Small intestine (tissue), 7 donors: ENCODE results near the gene TMEM150A. TPM values are rescaled to one million over a fixed set of nuclear protein-coding genes. Genes with fewer than 3 reads are reported as not detected.
"Not testable (repeated sequence)": the region's sequence is repeated elsewhere in the genome, so short reads cannot be mapped to it uniquely, and the experiment has no call there.

Source experiments
- DNase-seq, 2 donors: peaks; one replicate each; pipeline versions ENCODE4 v3.0.0 to v3.0.0-alpha.2; 2013
- FAIRE-seq: peaks from 2 replicates; lab custom pipeline; 2012; peaks lifted over from hg19 to GRCh38; lab: Jason Lieb, UNC
- H3K27ac ChIP-seq, 3 donors: one replicate each; pipeline ENCODE4 v1.5.1; 2013; ENCODE audit warnings: low read length in 2 of 3, mild to moderate bottlenecking in 2 of 3, control low read depth in 1 of 3, inconsistent platforms in 1 of 3, low read depth in 1 of 3, moderate library complexity in 1 of 3
- H3K27me3 ChIP-seq, 3 donors: one replicate each; pipeline ENCODE4 v1.6.1; 2013; ENCODE audit warnings: low read length in 3 of 3, inconsistent platforms in 1 of 3; ENCODE audit not compliant: control insufficient read depth in 3 of 3, insufficient read depth in 3 of 3
- H3K36me3 ChIP-seq, 3 donors: one replicate each; pipeline ENCODE4 v1.6.1; 2013; ENCODE audit warnings: low read length in 3 of 3, inconsistent platforms in 1 of 3, low read depth in 1 of 3, mild to moderate bottlenecking in 1 of 3, moderate library complexity in 1 of 3; ENCODE audit not compliant: control insufficient read depth in 3 of 3, insufficient read depth in 2 of 3
- H3K4me1 ChIP-seq, 3 donors: one replicate each; pipeline ENCODE4 v1.6.1; 2013; ENCODE audit warnings: low read length in 2 of 3, inconsistent platforms in 1 of 3, low read depth in 1 of 3, mild to moderate bottlenecking in 1 of 3, moderate library complexity in 1 of 3; ENCODE audit not compliant: control insufficient read depth in 3 of 3, insufficient read depth in 2 of 3
- H3K4me3 ChIP-seq, 3 donors: one replicate each; pipeline ENCODE4 v1.5.1; 2013; ENCODE audit warnings: low read length in 3 of 3, control low read depth in 1 of 3, inconsistent platforms in 1 of 3, low read depth in 1 of 3, mild to moderate bottlenecking in 1 of 3, moderate library complexity in 1 of 3
- H3K9me3 ChIP-seq, 2 donors: one replicate each; pipeline ENCODE4 v1.6.1; 2013; ENCODE audit warnings: low read depth in 1 of 2, low read length in 1 of 2; ENCODE audit not compliant: control insufficient read depth in 2 of 2, insufficient read depth in 1 of 2
- WGBS, 3 donors: extraction: QIAGEN DNeasy Blood & Tissue Kit; methylation state at CpG; one replicate each; pipeline ENCODE4 v1.1.7; 2013; 5-methylcytosine and 5-hydroxymethylcytosine counted together
- polyA plus RNA-seq, 4 donors: library from polyadenylated mRNA; stranded (reverse) in 3 of 4; unstranded in 1 of 4; fragments of 200-250 nt in 3 of 4; fragments of 120-200 nt in 1 of 4; gene quantifications; one replicate each; pipeline versions ENCODE4 v1.2.1 to v1.2.3, GENCODE V29; 2013
- donor health status: healthy with polysubstance abuse.
- donor health status: control.
- donor health status: control.
- donor health status: Bipolar disorder and iron deficiency.
- donor health status: healthy.

TMEM150A gene
- polyA plus RNA-seq, 4 donors, result 12.5 to 40.0 (median 31.0) TPM

DNA sequence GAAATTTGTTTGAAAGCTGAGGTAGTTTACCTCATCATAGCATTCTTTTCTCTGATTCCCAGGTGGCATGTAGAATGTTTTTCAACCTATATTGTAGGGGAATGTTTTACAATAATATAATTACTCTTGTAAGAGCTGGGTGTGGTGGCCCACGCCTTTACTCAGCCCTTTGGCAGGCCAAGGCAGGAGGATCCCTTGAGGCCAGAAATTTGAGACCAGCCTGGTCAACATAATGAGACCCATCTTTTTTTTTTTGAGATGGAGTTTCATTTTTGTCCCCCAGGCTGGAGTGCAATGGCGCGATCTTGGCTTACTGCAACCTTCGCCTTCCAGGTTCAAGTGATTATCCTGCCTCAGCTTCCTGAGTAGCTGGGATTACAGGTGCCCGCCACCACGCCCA, 17.1 kb upstream of the TMEM150A start:
- no peak overlapping the region for H3K27ac ChIP-seq
- DNase-seq, result no peak
- peaks cover 4 to 8% (median 7%) of the 10 kb centered on the region in 3 donors for H3K4me1 ChIP-seq
- no peak overlapping the region for H3K4me3 ChIP-seq
- no peaks in the 10 kb centered on the region for H3K27me3 ChIP-seq
- 89 to 94% (median 94%) methylated on average over 6 of the region's 6 CpGs for WGBS, 3 donors
- no peak for FAIRE-seq
- no peaks in the 10 kb centered on the region for H3K9me3 ChIP-seq
- peaks cover 9 to 33% (median 25%) of the 10 kb centered on the region in 3 donors for H3K36me3 ChIP-seq

DNA sequence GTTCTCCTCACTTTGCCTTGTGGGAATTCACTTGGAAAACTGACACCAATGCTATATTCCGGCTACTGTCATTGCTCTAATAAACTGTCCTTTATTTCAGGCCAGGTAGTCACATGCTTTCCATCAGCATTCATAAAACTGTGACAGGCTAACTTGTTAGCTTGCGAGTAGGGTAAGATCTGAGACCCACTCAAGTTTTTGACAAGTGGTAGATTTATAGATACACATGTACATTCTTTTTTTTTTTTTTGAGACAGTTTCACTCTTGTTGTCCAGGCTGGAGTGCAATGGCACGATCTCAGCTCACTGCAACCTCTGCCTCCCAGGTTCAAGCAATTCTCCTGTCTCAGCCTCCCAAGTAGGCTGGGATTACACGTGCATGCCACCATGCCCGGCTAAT, 15.2 kb upstream of the TMEM150A start:
- DNase-seq, FAIRE-seq, H3K27me3 ChIP-seq, H3K4me1 ChIP-seq, H3K9me3 ChIP-seq, H3K27ac ChIP-seq: not testable (repeated sequence)
- H3K36me3 ChIP-seq, result peaks cover 0 to 21% (median 13%) of the 10 kb centered on the region in 3 donors
- peak overlapping the region in 1 of 3 donors; percentile 74 for H3K4me3 ChIP-seq
- 76 to 91% (median 83%) methylated on average over 5 of the region's 5 CpGs for WGBS, 3 donors

DNA sequence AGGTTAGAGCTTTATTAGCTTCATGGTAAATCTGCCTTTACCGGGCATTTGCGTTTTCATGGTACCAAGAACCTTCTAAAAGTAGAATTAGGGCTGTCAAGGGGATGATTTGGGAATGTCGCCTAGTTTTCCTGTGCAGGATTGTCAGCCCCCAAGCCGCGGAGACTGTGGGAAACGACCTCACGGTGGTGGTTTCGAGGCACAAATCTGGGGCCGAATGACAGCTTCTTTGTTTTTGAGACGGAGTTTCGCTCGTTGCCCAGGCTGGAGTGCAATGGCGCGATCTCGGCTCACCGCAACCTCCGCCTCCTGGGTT, 12.9 kb upstream of the TMEM150A start:
- 91 to 94% (median 94%) methylated on average over 17 of the region's 17 CpGs for WGBS, 3 donors
- Histone ChIP-seq H3K36me3 (peaks cover 0 to 16% (median 2%) of the 10 kb centered on the region in 3 donors), H3K4me1 (peaks cover 4 to 15% (median 8%) of the 10 kb centered on the region in 3 donors), H3K4me3 (no peak overlapping the region), H3K9me3 (no peaks in the 10 kb centered on the region), H3K27me3 (no peaks in the 10 kb centered on the region), H3K27ac (peak overlapping the region in 1 of 3 donors; percentile 54)
- DNase-seq (no peak), FAIRE-seq (no peak)

DNA sequence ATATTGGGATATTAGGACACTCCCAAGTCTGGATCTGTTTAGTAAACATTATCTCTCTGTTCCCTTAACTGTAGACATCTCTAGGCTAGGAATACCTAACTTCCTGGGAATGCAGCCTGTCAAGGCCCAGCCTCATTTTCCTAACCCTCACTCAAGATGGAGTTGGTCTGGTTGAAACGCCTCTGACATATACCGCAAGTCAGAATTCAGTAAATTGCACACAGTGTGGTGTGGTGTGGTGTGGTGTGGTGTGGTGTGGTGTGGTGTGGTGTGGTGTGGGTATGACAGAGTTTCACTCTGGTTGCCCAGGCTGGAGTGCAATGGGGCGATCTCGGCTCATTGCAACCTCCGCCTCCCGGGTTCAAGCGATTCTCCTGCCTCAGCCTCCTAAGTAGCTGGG, 12.3 kb upstream of the TMEM150A start:
- H3K27ac ChIP-seq, H3K4me3 ChIP-seq, FAIRE-seq, DNase-seq, H3K9me3 ChIP-seq, H3K27me3 ChIP-seq: not testable (repeated sequence)
- WGBS, 3 donors, result 93 to 96% (median 93%) methylated on average over 7 of the region's 7 CpGs
- peaks cover 0 to 12% (median 2%) of the 10 kb centered on the region in 3 donors for H3K36me3 ChIP-seq
- H3K4me1 ChIP-seq, result peaks cover 4 to 17% (median 8%) of the 10 kb centered on the region in 3 donors

DNA sequence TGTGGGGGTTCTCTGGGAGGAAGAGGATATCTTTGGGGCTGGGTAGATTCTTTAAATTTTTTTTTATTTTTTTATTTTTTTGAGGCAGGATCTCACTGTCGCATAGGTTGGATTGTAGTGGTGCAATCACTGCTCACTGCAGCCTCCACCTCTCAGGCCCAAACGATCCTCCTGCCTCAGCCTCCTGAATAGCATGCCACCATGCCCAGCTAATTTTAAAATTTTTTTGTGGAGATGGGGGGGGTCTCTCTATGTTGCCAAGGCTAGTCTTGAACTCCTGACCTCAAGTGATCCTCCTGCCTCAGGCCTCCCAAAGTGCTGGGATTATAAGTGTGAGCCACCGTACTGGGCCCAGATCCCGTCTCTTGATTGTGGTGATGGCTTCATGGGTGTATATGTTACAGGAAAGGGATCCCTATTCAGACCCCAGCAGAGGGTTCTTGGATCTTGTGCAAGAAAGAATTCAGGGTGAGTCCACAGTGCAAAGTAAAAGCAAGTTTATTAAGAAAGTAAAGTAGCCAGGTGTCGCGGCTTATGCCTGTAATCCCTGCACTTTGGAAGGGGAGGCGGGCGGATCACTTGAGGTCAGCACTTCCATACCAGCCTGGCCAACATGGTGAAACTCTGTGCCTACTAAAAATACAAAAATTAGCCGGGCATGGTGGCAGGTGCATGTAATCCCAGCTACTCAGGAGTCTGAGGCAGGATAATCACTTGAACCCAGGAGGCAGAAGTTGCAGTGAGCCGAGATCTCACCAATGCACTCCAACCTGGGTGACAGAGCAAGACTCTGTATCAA, 11.4 kb upstream of the TMEM150A start:
- H3K4me1 ChIP-seq, result peaks cover 4 to 17% (median 8%) of the 10 kb centered on the region in 3 donors
- no peak for DNase-seq
- H3K4me3 ChIP-seq, result no peak overlapping the region
- H3K27me3 ChIP-seq, result no peaks in the 10 kb centered on the region
- 58 to 75% (median 73%) methylated on average over 10 of the region's 10 CpGs for WGBS, 3 donors
- FAIRE-seq, result no peak
- no peak overlapping the region for H3K27ac ChIP-seq
- H3K9me3 ChIP-seq, result no peaks in the 10 kb centered on the region
- peaks cover 0 to 14% (median 0%) of the 10 kb centered on the region in 3 donors for H3K36me3 ChIP-seq

DNA sequence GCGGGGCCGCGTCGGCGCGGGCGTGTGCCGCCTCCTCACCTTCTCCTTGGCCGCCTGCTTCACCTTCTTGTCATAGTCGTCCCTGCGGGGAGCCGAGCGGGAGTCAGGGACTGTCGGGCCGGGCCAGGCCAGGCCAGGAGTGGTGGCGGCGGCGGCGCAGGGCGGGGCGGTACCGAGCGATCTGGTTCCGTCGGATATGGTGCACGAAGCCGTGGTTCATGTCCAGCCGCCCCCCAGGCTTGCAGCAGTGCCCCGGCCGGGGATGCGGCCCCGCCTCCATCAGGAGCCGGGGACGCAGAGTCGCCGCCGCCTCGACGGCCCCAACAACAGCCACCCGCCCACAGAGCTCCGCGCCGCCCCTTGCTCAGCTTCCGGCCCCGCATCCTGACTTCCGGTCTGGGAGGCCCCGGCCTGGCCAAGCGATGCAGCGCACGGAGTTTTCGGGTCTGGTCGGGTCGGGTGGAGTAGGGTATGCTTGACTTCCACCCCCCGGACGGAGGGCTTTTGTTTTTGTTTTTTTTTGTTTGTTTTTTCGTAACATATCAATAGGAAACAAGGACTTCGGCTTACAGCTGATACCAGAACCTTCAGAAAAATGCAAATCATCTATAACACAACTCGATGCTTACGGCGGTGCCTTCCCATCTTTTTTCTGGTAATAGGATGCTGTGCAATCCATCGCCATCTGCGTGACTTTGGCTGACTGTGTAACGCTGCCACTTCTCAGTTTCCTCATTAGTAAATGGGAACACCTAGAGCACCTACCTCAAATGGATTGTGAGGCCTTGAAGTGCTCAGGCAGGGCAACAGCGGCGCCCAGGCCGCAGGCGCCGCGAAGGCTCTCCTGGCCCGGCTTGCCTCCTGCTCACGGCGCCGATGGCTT, 9.4 kb upstream of the TMEM150A start, which contains the start of gene C2orf68:
Gene C2orf68 (minus strand): TSS at position 362 of the 883 bp plus-strand sequence. CDS start 82 bp downstream, at position 280.
- no peak for FAIRE-seq
- peak within 1 kb of the TSS; percentile 56 to 91 (median 84) for H3K4me3 ChIP-seq
- H3K27me3 ChIP-seq, result no peaks in the 10 kb centered on the region
- H3K4me1 ChIP-seq, result peaks cover 0 to 11% (median 1%) of the 10 kb centered on the region in 3 donors
- no peaks in the 10 kb centered on the region for H3K9me3 ChIP-seq
- DNase-seq, result peak; percentile 87 to 95
- H3K27ac ChIP-seq, result peak within 1 kb of the TSS; percentile 4 to 96 (median 88)
- H3K36me3 ChIP-seq, result peaks cover 0 to 27% (median 2%) of the 10 kb centered on the region in 3 donors
- WGBS, 3 donors, result 10 to 15% (median 14%) methylated on average over 61 to 73 of the region's 73 CpGs

DNA sequence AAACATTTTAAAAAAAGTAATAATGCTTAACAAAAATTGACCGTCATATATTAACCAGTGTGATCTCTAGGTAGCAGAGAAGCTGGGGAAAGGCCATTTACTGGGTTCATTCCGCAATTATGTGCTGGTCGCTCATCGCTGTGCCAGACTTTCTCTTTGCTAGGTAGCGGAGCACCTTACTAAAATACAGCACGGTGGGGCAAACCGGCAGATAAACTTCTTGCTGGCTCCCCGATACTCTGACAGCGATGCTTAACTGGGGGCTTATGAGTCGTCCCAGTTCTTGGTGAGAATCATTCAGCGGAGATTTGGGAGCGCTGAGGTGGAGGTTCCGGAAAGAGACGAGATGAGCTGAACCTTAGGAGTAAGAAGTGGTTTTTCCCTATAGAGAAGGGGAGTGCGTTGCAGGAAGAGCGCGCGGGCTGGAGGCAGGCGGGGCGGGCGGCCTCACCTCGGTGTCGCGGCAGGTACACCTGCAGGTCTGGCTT, 8.8 kb upstream of the TMEM150A start:
- Histone ChIP-seq H3K27me3 (no peaks in the 10 kb centered on the region), H3K4me3 (peak overlapping the region; percentile 56 to 91 (median 84)), H3K27ac (peak overlapping the region; percentile 4 to 96 (median 88)), H3K4me1 (peaks cover 0 to 10% (median 0%) of the 10 kb centered on the region in 3 donors), H3K9me3 (no peaks in the 10 kb centered on the region), H3K36me3 (peaks cover 0 to 33% (median 2%) of the 10 kb centered on the region in 3 donors)
- WGBS, 3 donors, result 2 to 6% (median 5%) methylated on average over 24 of the region's 24 CpGs
- no peak for DNase-seq
- no peak for FAIRE-seq
